NT2/D1 (cell line): ENCODE results near the gene FAM200A.
"Not testable (repeated sequence)": the region's sequence is repeated elsewhere in the genome, so short reads cannot be mapped to it uniquely, and the experiment has no call there.

Experiments used
- YY1 ChIP-seq: IDR thresholded peaks from 2 replicates; pipeline ENCODE4 v1.6.1; 2011; ENCODE audit not compliant: insufficient read length, insufficient read depth
- ZNF274 ChIP-seq: IDR thresholded peaks from 2 replicates; pipeline ENCODE4 v1.6.1; 2011; ENCODE audit warnings: mild to moderate bottlenecking, low read depth, low read length

GRCh38 chr7:99545308-99545707 is 6.6 kb downstream of the FAM200A start:
- not testable (repeated sequence) for TF ChIP-seq ZNF274, YY1
